T follicular helper cell (primary cell): ENCODE results near the gene PIAS2.
"Not testable (repeated sequence)": the region's sequence is repeated elsewhere in the genome, so short reads cannot be mapped to it uniquely, and the experiment has no call there.

Source experiments
- DNase-seq: peaks from one replicate; pipeline ENCODE4 v3.0.0-alpha.2; 2020; ENCODE audit warnings: low read depth

PIAS2 gene

GRCh38 chr18:46903406-46903805 lies 13.9 kb downstream of the PIAS2 start:
- DNase-seq: no peak

- DNase-seq: no peak
These were observed 17.9 kb downstream of the PIAS2 start for GRCh38 chr18:46899274-46899948.

GRCh38 chr18:46894124-46894523 lies 23.2 kb downstream of the PIAS2 start:
- no peak for DNase-seq

- no peak for DNase-seq
These were observed 23.9 kb downstream of the PIAS2 start for GRCh38 chr18:46893360-46893759.

GRCh38 chr18:46892842-46893241 lies 24.5 kb downstream of the PIAS2 start:
- DNase-seq: no peak

GRCh38 chr18:46891742-46892214 lies 25.5 kb downstream of the PIAS2 start:
- no peak for DNase-seq

- no peak for DNase-seq
These were observed 28.3 kb downstream of the PIAS2 start for GRCh38 chr18:46888965-46889364.

GRCh38 chr18:46886893-46887292 lies 30.4 kb downstream of the PIAS2 start:
- no peak for DNase-seq

- DNase-seq: no peak
These were observed 34.1 kb downstream of the PIAS2 start for GRCh38 chr18:46883180-46883579.

GRCh38 chr18:46877329-46877987 lies 39.8 kb downstream of the PIAS2 start:
- no peak for DNase-seq

- no peak for DNase-seq
These were observed 49.0 kb downstream of the PIAS2 start for GRCh38 chr18:46868169-46868921.

- no peak for DNase-seq
These were observed 49.8 kb downstream of the PIAS2 start for GRCh38 chr18:46867367-46868143.

GRCh38 chr18:46866523-46866922 lies 50.8 kb downstream of the PIAS2 start:
- no peak for DNase-seq

GRCh38 chr18:46865245-46865644 lies 52.1 kb downstream of the PIAS2 start:
- DNase-seq: not testable (repeated sequence)

- DNase-seq: no peak
These were observed 57.5 kb downstream of the PIAS2 start for GRCh38 chr18:46859855-46860254.

GRCh38 chr18:46858290-46858689 lies 59.0 kb downstream of the PIAS2 start:
- DNase-seq: no peak

- DNase-seq: no peak
These were observed 60.3 kb downstream of the PIAS2 start for GRCh38 chr18:46856973-46857372.

GRCh38 chr18:46849007-46849406 lies 68.3 kb downstream of the PIAS2 start:
- no peak for DNase-seq

- no peak for DNase-seq
These were observed 73.9 kb downstream of the PIAS2 start for GRCh38 chr18:46843372-46843771.

GRCh38 chr18:46842583-46842982 lies 74.7 kb downstream of the PIAS2 start:
- no peak for DNase-seq

GRCh38 chr18:46833899-46834298 lies 83.4 kb downstream of the PIAS2 start:
- DNase-seq: no peak

GRCh38 chr18:46832849-46833248 lies 84.5 kb downstream of the PIAS2 start:
- no peak for DNase-seq
